EH (cell line): ENCODE results near the gene SV2B.
A peak's percentile ranks its signal among the peaks of the same experiment; 100 is the strongest.

ENCODE experiments used
- DNase-seq: peaks from one replicate; pipeline ENCODE4 v3.0.0-alpha.2; 2015; ENCODE audit warnings: low read depth

SV2B gene

GRCh38 chr15:91268510-91268909 lies 168.5 kb downstream of the SV2B start:
- DNase-seq = peak; percentile 7

- no peak for DNase-seq
Measured at GRCh38 chr15:91270747-91271146, 170.7 kb downstream of the SV2B start.

GRCh38 chr15:91271565-91272153 lies 171.6 kb downstream of the SV2B start:
- DNase-seq = peak; percentile 69

DNA sequence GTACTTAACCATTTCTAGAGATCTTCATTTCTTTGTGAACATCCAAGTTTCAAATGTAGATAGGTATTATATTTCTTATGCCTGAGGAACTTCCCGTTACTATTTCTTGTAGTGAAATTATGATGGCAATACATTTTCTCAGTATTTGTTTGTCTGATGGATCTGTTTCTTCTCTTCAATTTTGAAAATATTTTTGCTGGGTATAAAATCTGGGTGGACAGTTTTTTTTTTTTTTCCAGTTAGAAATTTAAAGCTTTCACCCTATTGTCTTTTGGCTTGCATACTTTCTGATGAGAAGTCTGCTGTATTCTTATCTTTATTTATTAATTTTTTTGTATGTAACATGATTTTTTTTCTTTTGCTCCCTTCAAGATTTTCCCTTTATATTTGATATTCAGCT lies 175.8 kb downstream of the SV2B start:
- DNase-seq = no peak

- no peak for DNase-seq
Measured at GRCh38 chr15:91278951-91279350, 178.9 kb downstream of the SV2B start.

DNA sequence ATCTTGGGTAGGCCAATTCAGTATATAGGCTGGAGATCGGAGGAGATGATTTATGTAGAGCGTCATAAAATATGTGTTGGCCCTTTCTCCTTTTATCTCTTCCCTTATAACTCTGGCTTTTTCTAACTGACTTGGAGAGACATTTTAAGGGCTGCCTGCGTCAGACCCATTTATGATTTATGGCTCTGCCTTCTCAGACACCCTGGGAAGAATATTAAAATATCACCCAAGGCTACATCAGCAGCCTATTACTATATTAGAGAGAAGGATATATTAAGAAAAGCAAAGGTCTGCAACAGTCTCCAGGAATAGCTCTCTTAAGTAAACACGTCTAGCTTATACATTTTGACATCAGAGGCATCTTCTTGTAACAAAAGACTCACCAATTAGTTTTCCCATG lies 179.4 kb downstream of the SV2B start:
- no peak for DNase-seq

GRCh38 chr15:91281947-91282346 lies 181.9 kb downstream of the SV2B start:
- DNase-seq = no peak

DNA sequence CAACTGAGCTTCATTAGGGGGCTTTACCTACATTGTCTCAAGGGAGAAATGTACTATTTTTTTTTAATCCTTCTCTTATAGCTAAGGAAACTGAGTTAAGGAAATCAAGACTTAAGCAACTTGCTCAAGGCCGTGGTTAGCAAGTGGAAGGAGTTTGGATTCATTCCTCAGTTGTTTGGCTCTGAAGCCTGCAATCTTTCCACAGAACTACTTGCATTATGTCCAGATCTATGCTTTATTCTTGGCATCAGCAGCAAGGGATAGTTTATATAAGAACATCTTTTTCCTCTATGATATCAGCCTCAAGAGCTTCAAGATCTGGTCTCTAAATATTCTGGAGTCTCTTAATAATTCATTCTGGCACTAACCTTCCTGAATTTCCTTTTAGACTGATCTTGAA lies 182.4 kb downstream of the SV2B start:
- DNase-seq = no peak

- no peak for DNase-seq
Measured at GRCh38 chr15:91283155-91283554, 183.1 kb downstream of the SV2B start.

GRCh38 chr15:91284758-91285466 lies 184.9 kb downstream of the SV2B start:
- DNase-seq = no peak

DNA sequence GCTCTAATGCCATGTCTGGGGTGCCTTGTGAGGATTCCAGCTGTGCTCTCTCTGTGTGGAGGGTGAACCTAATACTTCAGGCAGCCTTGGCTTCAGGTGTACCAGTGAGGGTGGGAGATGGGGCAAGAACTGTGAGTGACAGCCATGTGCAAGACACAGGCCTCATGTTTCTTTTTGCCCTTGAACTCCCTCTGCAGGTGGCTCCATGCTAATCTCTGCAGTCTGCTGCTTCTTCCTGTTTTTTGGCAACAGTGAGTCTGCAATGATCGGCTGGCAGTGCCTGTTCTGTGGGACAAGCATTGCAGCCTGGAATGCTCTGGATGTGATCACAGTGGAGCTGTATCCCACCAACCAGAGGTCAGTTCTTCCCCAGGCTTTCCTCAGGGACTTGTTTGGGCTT lies 189.3 kb downstream of the SV2B start:
- DNase-seq = no peak

GRCh38 chr15:91290553-91290952 lies 190.5 kb downstream of the SV2B start:
- no peak for DNase-seq

- DNase-seq = peak; percentile 37
Measured at GRCh38 chr15:91291673-91292072, 191.6 kb downstream of the SV2B start.

DNA sequence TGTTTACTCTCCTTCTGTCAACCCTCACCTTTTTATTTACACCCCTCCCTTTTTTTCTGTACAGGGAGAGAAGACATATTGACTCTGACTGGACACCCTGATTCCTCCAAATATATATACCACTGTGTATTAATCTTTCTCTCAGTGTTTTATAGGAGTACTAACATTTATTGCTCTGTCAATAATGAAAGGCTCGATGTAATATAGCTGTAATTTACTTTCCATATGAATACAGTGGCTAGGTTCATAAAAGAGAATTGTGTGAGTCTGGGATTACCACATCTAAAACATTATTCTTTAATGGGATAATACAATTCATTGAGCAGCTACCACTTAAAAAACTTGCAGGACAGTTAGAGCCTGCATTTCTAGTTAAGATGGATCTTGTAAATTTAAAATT lies 194.3 kb downstream of the SV2B start:
- no peak for DNase-seq

DNA sequence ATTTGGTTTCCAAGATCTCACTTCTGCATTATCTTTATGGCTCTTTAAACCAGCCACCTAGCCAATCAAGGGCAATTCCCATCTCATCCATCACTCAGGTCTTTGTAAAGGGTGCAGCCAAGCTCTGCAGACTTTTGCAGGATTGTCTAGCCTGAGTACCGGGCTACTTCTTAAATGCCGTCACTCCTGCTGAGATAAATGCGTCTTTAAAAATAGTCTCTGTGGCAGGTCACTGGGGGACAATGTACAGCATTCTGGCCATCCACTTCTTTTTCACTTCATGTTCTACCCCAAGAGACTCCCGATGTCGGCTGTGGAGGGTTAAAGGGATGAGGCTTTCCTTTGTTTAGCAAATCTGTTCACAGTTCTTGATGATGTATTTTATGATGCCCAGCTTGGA lies 194.7 kb downstream of the SV2B start:
- no peak for DNase-seq

GRCh38 chr15:91298101-91298500 lies 198.0 kb downstream of the SV2B start:
- DNase-seq = no peak

- DNase-seq = peak; percentile 62
Measured at GRCh38 chr15:91302588-91303439, 202.8 kb downstream of the SV2B start.

DNA sequence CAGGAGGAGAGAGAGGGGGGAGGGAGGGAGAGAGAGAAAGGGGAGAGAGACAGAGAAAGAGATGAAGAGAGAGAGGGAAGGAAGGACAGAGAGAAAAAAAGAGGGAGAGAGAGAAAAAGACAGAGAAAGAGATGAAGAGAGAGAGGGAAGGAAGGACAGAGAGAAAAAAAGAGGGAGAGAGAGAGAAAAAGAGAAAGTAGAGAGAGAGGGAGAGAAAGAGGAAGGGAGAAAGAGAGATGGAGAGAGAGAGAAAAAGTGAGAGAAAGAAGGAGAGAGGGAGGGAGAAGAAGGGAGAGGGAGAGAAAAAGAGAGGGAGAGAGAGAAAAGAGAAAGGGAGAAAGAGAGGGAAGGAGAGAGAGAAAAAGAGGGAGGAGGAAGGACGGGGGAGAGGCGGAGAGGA lies 204.2 kb downstream of the SV2B start:
- DNase-seq = no peak

DNA sequence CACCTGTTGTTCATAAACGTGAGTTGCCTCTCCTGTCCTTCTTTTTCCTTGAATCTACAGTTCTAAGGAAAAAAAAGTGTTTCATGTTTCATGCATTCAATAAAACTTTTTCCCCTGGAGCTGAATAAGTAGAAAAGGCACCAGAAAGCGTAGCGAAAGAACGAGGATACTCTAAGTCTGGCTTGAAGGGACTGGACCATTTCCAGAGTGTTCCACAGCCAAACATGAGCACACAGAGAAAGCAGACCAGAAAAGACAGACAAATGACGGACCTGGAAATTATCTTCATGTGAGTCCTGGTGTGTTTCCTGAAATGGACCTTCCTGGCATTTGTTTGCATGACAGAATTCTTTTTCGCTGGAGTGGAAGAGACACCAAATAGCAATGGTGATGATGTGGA lies 204.7 kb downstream of the SV2B start:
- DNase-seq = no peak

- no peak for DNase-seq
Measured at GRCh38 chr15:91306144-91306543, 206.1 kb downstream of the SV2B start.

DNA sequence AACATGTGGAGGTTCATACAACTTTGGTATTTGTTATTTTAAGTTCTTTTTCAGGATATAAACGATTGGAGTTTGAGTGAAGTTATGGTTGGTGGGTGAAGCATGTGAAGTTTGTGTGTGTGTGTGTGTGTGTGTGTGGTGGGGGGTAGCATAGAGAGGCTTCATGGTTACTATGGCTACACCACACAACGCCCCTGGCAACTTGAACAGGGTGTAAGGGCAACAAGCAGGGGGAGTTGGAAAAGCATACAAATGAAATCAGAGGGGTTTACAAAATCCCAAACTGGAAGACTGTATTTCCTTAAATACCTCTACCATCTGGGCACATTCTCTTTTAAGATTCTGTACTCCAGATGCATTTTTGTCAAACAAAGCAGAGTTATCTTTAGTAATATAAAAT lies 207.5 kb downstream of the SV2B start:
- DNase-seq = no peak

GRCh38 chr15:91308199-91308598 lies 208.1 kb downstream of the SV2B start:
- no peak for DNase-seq

DNA sequence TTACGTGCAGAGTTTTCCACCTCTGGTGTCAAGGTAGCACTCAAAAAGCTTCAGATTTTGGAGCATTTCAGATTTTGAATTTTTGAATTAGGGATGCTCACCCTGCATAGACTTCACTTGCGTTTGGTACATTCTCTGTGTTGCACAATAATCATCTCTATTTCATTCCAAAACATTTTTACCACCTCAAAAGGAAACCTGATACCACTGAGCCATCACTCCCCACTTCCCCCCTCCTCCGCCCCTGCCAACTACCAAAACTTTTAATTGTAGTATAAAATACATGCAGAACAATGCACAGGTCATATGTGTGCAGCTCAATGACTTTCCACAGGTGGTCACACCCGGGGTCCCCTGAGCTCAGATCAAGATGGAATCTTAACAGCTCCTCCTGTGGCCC lies 208.8 kb downstream of the SV2B start:
- DNase-seq = no peak
